Spleen (tissue), 11 donors: Measurements from ENCODE around the gene OSMR. TPM values are rescaled to one million over a fixed set of nuclear protein-coding genes. Genes with fewer than 3 reads are reported as not detected.
A peak's percentile ranks its signal among the peaks of the same experiment; 100 is the strongest.

ENCODE experiments used
- DNase-seq: peaks from one replicate; pipeline ENCODE4 v3.0.0-alpha.2; 2020
- H3K27ac ChIP-seq, 8 donors: fragments of 200-600 bp; sonication (generic) in 7 of 8; 1 replicate in 4 of 8; 2 replicates in 4 of 8; pipeline versions ENCODE4 v1.5.0 to v1.8.0; 2016 to 2021; ENCODE audit warnings: inconsistent platforms in 4 of 8, mild to moderate bottlenecking in 4 of 8, moderate library complexity in 1 of 8
- H3K27me3 ChIP-seq, 7 donors: fragments of 200-600 bp; sonication (generic) in 6 of 7; replicated peaks in 1 of 7; 1 replicate in 4 of 7; 2 replicates in 3 of 7; pipeline versions ENCODE4 v1.5.0 to v1.8.0; 2016 to 2021; ENCODE audit warnings: inconsistent platforms in 3 of 7, mild to moderate bottlenecking in 1 of 7
- H3K36me3 ChIP-seq, 6 donors: fragments of 200-600 bp; sonication (generic) in 5 of 6; 1 replicate in 4 of 6; 2 replicates in 2 of 6; pipeline versions ENCODE4 v1.5.0 to v1.8.0; 2016 to 2021; ENCODE audit warnings: inconsistent platforms in 2 of 6
- H3K4me1 ChIP-seq, 6 donors: fragments of 200-600 bp; sonication (generic) in 5 of 6; 1 replicate in 3 of 6; 2 replicates in 3 of 6; pipeline versions ENCODE4 v1.5.0 to v1.8.0; 2016 to 2021; ENCODE audit warnings: inconsistent platforms in 3 of 6
- H3K4me3 ChIP-seq, 8 donors: fragments of 200-600 bp; sonication (generic) in 7 of 8; 1 replicate in 4 of 8; 2 replicates in 4 of 8; pipeline versions ENCODE4 v1.5.0 to v1.8.0; 2016 to 2021; ENCODE audit warnings: inconsistent platforms in 4 of 8, mild to moderate bottlenecking in 4 of 8, moderate library complexity in 2 of 8
- H3K9me3 ChIP-seq, 8 donors: fragments of 200-600 bp; sonication (generic) in 7 of 8; 1 replicate in 4 of 8; 2 replicates in 4 of 8; pipeline versions ENCODE4 v1.5.0 to v1.8.0; 2016 to 2021; ENCODE audit warnings: inconsistent platforms in 4 of 8
- POLR2A ChIP-seq, 3 donors: fragments of 450-650 bp; IDR thresholded peaks; one replicate each; pipeline ENCODE4 v1.5.1; 2017; ENCODE audit warnings: antibody characterized with exemption in 3 of 3, mild to moderate bottlenecking in 1 of 3
- POLR2AphosphoS5 ChIP-seq, 3 donors: sonication (generic); formaldehyde crosslinking; IDR thresholded peaks; one replicate each; pipeline ENCODE4 v1.5.1; 2017; ENCODE audit warnings: antibody characterized with exemption in 3 of 3
- WGBS, 5 donors: extraction: QIAGEN DNeasy Blood & Tissue Kit in 3 of 5; methylation state at CpG; one replicate each; pipeline versions ENCODE4 v1.1.5 to v1.1.7; 2013 to 2018; 5-methylcytosine and 5-hydroxymethylcytosine counted together
- intact Hi-C: fragments of 100-400 bp; cut with DNase I; formaldehyde crosslinking; loops from one replicate; pipeline ENCODE4 v1.15.0; 2023; ENCODE audit warnings: low total_unique reads
- polyA plus RNA-seq, 3 donors: library from polyadenylated mRNA; stranded (reverse); fragments of 200-250 nt; gene quantifications; one replicate each; pipeline ENCODE4 v1.2.1, GENCODE V29; 2013
- total RNA-seq, 7 donors: library from RNA; depleted of rRNA in 3 of 7; stranded (reverse); fragments of >200 nt in 3 of 7; fragmentation: NEBNext Ultra II Directional in 4 of 7; extraction: Animal tissue kit (Norgen Biotek cat#: 25700) in 4 of 7; gene quantifications; one replicate each; pipeline versions ENCODE4 v1.1.0 to v1.2.1, GENCODE V29; 2016 to 2021
- TF ChIP-seq, protein P1 (sequence below), 11 experiments: fragments of 200-600 bp in 7 of 11; fragments of 450-650 bp in 4 of 11; sonication (generic) in 4 of 11; IDR thresholded peaks in 8 of 11; conservative IDR thresholded peaks in 3 of 11; 1 replicate in 7 of 11; 2 replicates in 4 of 11; pipeline versions ENCODE4 v1.4.0 to v1.8.0; 2016 to 2021; ENCODE audit warnings: antibody characterized with exemption in 11 of 11, inconsistent platforms in 4 of 11, mild to moderate bottlenecking in 1 of 11
- donor health status: healthy with polysubstance abuse.
- donor health status: DM: no; HTN: no; CAD: no; lungs with moderate emphysema.
- donor health status: DM: no; HTN: no; CAD: no.
- donor health status: Bipolar disorder and iron deficiency.
- donor health status: healthy.
- donor health status: DM: no; HTN: no; CAD: no.
- donor health status: DM: yes; HTN: yes; CAD: no.

Gene OSMR
- total and polyA plus RNA-seq, 10 donors: 2.5 to 74.6 (median 67.9) TPM

DNA sequence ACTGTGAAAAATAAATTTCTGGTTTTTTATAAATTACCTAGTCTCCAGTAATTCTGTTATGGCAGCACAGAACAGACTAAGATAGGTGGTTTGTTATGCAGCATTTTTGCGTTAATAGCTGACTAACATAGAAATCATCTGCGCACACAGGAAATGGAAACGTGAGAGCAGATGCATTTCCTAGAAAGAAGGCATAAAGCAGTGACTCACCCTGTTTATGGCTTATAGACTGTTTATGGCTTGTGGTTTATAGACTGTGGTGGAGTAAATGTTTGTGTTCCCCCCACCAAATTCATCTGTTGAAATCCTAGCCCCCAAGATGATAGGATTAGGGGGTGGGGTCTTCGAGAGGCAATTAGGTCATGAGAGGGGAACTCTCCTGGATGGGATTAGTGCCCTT is 18.3 kb upstream of the OSMR start:
- TF ChIP-seq POLR2A (IDR thresholded peaks at IDR 0.05) (no peak), POLR2AphosphoS5 (IDR thresholded peaks at IDR 0.05) (no peak)
- TF ChIP-seq, protein P1, sequence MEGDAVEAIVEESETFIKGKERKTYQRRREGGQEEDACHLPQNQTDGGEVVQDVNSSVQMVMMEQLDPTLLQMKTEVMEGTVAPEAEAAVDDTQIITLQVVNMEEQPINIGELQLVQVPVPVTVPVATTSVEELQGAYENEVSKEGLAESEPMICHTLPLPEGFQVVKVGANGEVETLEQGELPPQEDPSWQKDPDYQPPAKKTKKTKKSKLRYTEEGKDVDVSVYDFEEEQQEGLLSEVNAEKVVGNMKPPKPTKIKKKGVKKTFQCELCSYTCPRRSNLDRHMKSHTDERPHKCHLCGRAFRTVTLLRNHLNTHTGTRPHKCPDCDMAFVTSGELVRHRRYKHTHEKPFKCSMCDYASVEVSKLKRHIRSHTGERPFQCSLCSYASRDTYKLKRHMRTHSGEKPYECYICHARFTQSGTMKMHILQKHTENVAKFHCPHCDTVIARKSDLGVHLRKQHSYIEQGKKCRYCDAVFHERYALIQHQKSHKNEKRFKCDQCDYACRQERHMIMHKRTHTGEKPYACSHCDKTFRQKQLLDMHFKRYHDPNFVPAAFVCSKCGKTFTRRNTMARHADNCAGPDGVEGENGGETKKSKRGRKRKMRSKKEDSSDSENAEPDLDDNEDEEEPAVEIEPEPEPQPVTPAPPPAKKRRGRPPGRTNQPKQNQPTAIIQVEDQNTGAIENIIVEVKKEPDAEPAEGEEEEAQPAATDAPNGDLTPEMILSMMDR (IDR thresholded peaks at IDR 0.05 in 8 of 11, conservative IDR thresholded peaks at IDR 0.05 in 3 of 11): no peak
- intact Hi-C loops: no loop called here
- H3K27ac ChIP-seq: no peak overlapping the region
- DNase-seq: no peak
- H3K9me3 ChIP-seq: no peaks in the 10 kb centered on the region
- H3K4me3 ChIP-seq: no peak overlapping the region
- H3K27me3 ChIP-seq: peaks cover 0 to 11% (median 0%) of the 10 kb centered on the region in 7 donors
- H3K36me3 ChIP-seq: peaks cover 0 to under 1% (median 0%) of the 10 kb centered on the region in 6 donors
- peaks cover 0 to 18% (median 4%) of the 10 kb centered on the region in 6 donors for H3K4me1 ChIP-seq
- 64 to 90% (median 77%) methylated on average over 4 of the region's 4 CpGs for WGBS, 5 donors

DNA sequence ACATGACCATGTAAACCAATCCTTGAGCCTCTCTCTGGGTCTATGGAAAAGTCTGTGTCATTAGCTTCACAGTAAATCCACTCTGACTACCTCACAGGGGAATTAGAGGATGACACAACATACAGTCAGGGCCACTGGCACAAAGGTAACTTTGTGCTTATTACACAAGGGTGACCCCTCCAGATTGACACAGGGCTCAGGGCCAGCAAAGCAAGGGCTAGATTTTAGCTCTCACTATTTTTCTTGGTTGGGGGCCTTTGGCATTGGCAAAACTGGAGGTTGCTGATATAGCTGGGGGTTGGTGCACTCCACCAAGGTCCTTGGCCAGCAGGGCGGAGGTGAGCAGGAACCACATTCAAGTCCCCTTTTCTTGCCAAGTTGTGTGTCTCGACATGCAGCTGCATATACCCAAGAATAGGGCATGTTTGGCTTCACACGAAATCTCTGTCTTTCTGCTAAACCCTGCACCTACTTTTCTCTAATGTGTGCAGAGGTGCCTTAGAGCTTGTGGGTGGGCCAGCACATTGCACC is 15.2 kb upstream of the OSMR start:
- Histone ChIP-seq H3K9me3 (no peaks in the 10 kb centered on the region), H3K36me3 (no peaks in the 10 kb centered on the region), H3K27me3 (peaks cover 0 to 9% (median 0%) of the 10 kb centered on the region in 7 donors), H3K4me3 (no peak overlapping the region), H3K4me1 (peaks cover 0 to 18% (median 8%) of the 10 kb centered on the region in 6 donors), H3K27ac (no peak overlapping the region)
- intact Hi-C loops: loop anchor here (10.0 kb wide), 1 partner anchor 84 kb away; no protein-coding TSS in a partner anchor
- no peak for TF ChIP-seq POLR2A (IDR thresholded peaks at IDR 0.05)
- TF ChIP-seq POLR2AphosphoS5 (IDR thresholded peaks at IDR 0.05): no peak
- TF ChIP-seq, protein P1 (IDR thresholded peaks at IDR 0.05 in 8 of 11, conservative IDR thresholded peaks at IDR 0.05 in 3 of 11): no peak
- 58 to 84% (median 71%) methylated on average over 3 of the region's 3 CpGs for WGBS, 5 donors
- DNase-seq: no peak

DNA sequence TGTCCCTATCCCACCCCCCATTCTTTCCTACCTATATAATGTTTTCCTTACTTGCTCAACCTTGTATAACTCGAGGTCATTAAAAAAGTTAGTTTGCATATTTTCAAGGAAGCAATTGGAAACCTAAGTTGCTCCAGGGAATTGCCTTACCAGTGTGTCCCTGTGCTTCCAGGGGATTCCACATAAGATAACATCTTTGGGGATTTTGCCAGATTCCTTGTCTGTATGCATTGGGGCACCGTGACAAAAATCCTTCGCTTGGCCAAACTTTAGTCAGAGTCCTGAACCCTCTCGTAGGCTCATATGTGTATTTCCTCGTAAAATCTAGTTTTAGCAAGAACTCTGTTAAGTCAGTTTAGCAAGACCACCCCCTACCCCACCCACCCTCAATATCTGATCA is 14.7 kb upstream of the OSMR start:
- Histone ChIP-seq H3K9me3 (no peaks in the 10 kb centered on the region), H3K4me1 (peaks cover 0 to 24% (median 13%) of the 10 kb centered on the region in 6 donors), H3K27ac (no peak overlapping the region), H3K36me3 (no peaks in the 10 kb centered on the region), H3K4me3 (no peak overlapping the region), H3K27me3 (peaks cover 0 to 9% (median 0%) of the 10 kb centered on the region in 7 donors)
- intact Hi-C loops: loop anchor here (10.0 kb wide), 1 partner anchor 84 kb away; no protein-coding TSS in a partner anchor
- TF ChIP-seq POLR2AphosphoS5 (IDR thresholded peaks at IDR 0.05): no peak
- TF ChIP-seq POLR2A (IDR thresholded peaks at IDR 0.05): no peak
- TF ChIP-seq, protein P1 (IDR thresholded peaks at IDR 0.05 in 8 of 11, conservative IDR thresholded peaks at IDR 0.05 in 3 of 11): no peak
- DNase-seq: no peak
- 66 to 81% (median 72%) methylated on average over 5 of the region's 5 CpGs for WGBS, 5 donors

- Histone ChIP-seq H3K4me3 (no peak overlapping the region), H3K4me1 (peaks cover 0 to 29% (median 15%) of the 10 kb centered on the region in 6 donors), H3K36me3 (no peaks in the 10 kb centered on the region), H3K9me3 (no peaks in the 10 kb centered on the region), H3K27me3 (peaks cover 0 to 11% (median 0%) of the 10 kb centered on the region in 7 donors), H3K27ac (no peak overlapping the region)
- 30 to 38% (median 34%) methylated on average over 3 of the region's 3 CpGs for WGBS, 5 donors
- intact Hi-C loops: loop anchor here (10.0 kb wide), 1 partner anchor 83 kb away; no protein-coding TSS in a partner anchor
- DNase-seq: no peak
- TF ChIP-seq POLR2AphosphoS5 (IDR thresholded peaks at IDR 0.05) (no peak), POLR2A (IDR thresholded peaks at IDR 0.05) (no peak)
- TF ChIP-seq, protein P1 (IDR thresholded peaks at IDR 0.05 in 8 of 11, conservative IDR thresholded peaks at IDR 0.05 in 3 of 11): peak in 7 of 11 experiments; percentile 9 to 59 (median 19)
These were observed 13.9 kb upstream of the OSMR start for GRCh38 chr5:38831909-38832308.
